GM19397 (cell line): ENCODE results near the gene CST6.

Experiments used
- ATAC-seq: cut with Tn5 transposase; IDR thresholded peaks from one replicate; pipeline ENCODE4 v1.9.1; 2021; ENCODE audit warnings: mild to moderate bottlenecking, moderate library complexity; ENCODE audit not compliant: unreplicated experiment

The CST6 gene

DNA sequence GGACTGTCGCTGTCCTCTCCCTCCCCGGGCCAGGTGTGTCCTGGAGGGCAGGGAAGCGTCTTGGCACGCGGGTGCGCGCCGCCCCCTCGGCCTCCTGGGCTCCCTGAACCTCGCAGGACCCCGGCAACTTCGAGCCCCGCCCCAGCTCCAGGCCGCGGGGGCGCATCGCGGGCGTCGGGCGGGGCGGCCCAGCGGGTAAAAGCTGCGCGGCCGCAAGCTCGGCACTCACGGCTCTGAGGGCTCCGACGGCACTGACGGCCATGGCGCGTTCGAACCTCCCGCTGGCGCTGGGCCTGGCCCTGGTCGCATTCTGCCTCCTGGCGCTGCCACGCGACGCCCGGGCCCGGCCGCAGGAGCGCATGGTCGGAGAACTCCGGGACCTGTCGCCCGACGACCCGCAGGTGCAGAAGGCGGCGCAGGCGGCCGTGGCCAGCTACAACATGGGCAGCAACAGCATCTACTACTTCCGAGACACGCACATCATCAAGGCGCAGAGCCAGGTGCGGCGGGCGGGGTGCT lies at the start of gene CST6:
CST6 (plus strand) TSS at position 224 of the 519 bp plus-strand sequence; CDS start at position 261, 37 bp downstream.
- ATAC-seq: no peak

GRCh38 chr11:65962141-65962564 lies 49.7 kb upstream of the CST6 start:
- no peak for ATAC-seq

GRCh38 chr11:65964906-65965305 lies 46.9 kb upstream of the CST6 start:
- no peak for ATAC-seq

DNA sequence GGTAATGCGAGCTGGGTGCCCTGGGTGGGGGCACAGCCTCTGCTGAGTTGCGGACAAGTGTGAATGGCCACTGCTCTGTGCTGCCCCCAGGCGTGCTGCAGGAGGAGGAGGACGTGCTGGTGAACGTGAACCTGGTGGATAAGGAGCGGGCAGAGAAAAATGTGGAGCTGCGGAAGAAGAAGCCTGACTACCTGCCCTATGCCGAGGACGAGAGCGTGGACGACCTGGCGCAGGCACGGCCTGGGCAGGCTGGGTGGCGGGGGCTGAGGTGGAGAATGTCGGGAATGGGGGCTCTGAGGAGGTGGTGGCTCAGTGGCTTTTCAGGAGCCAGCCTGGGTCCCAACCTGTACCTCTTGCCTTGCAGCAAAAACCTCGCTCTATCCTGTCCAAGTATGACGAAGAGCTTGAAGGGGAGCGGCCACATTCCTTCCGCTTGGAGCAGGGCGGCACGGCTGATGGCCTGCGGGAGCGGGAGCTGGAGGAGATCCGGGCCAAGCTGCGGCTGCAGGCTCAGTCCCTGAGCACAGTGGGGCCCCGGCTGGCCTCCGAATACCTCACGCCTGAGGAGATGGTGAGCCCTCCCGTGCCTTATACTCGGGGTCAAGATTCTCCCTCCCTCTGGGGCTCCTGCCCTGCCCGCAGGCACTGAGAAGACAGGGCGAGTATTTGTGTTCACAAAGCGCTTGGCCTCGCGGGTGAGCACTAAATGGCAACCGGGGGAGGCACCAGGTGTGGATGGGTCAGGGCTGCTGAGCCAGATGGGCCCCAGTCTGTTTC lies 45.6 kb upstream of the CST6 start:
- ATAC-seq: no peak

DNA sequence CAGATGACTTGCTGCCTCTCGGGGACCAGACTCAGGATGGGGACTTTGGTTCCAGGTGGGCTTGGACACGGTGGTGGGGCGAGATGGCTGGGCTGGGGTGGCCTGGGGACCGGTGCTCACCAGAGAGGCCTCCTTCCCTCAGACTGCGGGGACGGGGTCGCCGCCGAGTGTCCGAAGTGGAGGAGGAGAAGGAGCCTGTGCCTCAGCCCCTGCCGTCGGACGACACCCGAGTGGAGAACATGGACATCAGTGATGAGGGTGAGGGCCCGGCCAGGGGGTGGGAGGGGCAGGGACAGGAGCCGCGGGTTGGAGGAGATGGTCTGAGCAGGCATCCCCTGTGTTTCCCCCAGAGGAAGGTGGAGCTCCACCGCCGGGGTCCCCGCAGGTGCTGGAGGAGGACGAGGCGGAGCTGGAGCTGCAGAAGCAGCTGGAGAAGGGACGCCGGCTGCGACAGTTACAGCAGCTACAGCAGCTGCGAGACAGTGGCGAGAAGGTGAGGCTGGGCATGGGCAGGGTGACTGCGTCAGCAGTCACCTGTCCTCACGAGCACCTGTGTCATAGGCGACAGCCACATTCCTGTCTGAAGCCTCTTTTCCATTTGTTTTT lies 44.4 kb upstream of the CST6 start:
- no peak for ATAC-seq

DNA sequence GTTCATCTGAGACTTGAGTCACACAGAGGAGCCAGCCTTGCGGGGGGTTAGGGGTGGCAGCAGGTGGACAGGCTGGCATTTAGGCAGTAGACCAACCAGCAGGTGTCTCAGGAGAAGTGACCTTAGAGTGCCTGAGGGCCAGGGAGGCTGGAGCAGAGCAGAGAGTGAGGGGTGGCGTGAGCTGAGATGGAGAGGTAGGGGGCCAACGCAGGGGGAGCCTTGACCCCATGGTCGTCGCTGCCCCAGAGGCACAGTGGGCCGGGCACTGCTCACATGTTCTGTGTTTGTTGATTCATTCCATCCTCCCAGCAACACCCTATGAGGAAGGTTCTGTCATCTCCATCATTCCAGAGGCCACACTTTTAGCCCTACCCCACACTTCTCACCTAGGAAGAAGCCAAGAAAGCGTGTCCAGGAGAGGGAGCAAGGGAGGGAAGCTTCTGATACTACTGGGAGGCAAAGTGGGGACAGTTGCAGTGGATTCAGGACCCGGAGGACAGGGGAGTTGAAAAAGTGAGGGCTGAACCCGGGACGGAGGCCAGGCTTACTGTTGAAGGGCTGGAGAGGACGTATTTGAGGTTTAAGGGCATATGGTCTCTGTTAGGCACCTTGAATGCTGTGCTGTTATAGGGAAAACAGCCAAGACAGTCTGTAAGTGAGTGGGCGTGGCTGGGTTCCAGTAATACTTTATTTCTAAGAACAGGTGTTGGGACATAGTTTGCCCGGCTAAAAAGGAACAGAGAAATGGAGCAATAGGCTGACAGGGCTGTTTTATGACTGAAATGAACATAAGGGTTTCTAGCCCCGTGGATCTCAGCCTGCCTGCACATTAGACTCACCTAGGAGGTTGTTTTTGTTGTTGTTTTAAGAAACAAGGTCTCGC lies 43.0 kb upstream of the CST6 start:
- no peak for ATAC-seq

DNA sequence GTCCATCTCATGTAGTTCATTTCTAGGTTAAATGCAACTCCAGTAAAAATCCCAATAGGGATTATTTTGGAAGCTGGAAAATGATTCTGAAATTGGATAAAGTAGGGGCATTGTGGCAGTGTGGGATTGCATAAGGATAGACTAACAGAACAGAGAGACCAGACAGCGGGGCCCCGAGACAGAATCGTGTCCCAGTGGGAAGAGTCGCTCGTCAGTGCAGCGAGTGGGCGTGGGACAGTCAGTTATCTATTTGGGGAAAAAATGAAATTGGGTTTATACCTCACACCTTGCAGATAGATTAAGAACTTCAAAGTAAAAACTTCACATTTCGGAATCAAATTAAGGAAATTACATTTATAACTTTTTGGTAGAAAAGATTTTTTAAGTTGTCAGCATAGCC lies 39.7 kb upstream of the CST6 start:
- no peak for ATAC-seq

DNA sequence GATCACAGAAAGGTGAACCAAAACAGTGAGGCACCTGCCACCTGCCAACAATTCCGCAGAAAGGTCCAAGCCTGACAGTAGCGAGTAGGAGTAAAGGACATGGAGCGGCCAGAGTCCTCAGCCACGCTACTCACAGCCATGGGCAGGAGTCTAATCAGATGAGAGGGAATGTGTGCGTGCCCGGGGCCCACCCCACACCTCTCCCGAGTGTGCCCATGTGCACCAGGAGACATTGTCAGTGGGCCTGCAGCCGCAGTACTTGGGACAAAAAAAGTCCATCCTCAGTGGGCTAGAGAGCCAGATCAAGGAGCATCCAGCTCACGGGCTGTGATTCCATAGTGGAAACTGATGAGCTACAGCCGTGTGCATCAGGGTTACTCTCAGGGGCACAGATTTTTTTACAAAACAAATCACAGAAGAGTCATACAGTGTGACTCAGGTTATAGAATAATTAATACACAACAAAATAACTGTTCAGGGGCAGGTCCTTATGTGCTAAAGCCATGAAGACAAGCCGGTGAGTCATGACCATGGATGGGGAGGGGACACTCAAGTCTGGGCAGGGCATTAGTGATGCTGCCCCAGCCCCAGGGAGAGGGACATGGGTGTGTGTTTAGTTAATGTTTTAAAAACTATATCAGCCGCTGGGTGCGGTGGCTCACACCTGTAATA lies 38.2 kb upstream of the CST6 start:
- no peak for ATAC-seq

GRCh38 chr11:65975771-65976170 lies 36.0 kb upstream of the CST6 start:
- ATAC-seq: no peak

- ATAC-seq: no peak
Measured at GRCh38 chr11:65976216-65977176, 35.3 kb upstream of the CST6 start.

DNA sequence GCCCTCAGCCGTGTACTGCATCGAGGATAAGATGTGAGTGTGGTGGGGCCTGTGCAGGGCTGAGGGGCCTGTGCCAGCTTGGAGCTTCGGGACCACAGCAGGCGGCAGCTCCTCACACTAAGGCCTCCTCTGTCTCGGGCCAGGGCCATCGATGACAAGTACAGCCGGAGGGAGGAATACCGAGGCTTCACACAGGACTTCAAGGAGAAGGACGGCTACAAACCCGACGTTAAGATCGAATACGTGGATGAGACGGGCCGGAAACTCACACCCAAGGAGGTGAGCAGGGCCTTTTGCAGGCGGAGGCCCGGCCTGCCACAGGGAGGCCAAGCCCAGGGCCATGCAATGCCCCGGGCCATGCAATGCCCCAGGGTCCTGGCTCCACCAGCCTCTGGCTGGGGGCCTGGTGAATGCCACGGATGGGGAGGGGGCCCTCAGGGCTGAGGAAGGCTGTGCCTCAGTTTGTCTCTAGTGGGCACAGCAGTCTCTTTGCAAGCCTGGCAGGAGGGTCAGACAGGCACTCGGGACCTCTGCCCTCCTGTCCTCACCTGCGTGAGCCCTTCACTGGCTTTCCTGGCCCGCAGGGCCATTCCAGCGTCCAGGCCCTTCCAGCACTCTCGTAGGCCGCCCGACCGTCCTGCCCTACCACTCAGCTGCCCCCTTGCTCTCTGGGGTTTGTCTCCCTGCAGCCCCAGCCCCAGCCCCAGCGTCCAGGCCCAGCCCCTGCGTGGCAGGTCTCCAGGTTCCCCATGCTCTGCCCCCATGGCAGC lies 34.0 kb upstream of the CST6 start:
- no peak for ATAC-seq

GRCh38 chr11:65978391-65979238 lies 33.2 kb upstream of the CST6 start:
- ATAC-seq: no peak

DNA sequence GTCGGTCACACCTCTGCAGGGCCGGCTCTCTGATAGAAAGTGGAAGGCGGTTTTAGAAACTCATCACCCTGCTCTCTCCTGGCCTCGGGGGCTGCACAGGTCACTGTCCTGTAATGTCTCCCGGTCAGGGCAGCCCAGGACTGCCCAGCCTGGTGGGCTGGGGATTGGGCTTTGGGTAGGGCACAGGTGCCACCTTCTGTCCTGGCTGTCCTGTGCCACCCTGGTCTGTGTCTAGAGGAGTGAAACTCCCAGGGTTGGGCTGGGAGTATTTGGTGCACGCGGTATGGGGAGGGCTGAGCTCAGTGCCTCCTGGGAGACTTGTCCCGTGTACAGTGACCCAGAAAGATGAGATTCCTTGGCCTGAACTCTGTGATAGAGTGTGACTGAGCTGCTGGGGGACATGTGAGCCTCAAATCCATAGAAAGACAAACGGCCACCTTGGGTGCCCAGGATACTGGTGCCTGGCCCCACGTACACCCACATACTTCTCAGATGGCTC lies 32.5 kb upstream of the CST6 start:
- no peak for ATAC-seq

GRCh38 chr11:65981101-65981740 lies 30.6 kb upstream of the CST6 start:
- no peak for ATAC-seq

DNA sequence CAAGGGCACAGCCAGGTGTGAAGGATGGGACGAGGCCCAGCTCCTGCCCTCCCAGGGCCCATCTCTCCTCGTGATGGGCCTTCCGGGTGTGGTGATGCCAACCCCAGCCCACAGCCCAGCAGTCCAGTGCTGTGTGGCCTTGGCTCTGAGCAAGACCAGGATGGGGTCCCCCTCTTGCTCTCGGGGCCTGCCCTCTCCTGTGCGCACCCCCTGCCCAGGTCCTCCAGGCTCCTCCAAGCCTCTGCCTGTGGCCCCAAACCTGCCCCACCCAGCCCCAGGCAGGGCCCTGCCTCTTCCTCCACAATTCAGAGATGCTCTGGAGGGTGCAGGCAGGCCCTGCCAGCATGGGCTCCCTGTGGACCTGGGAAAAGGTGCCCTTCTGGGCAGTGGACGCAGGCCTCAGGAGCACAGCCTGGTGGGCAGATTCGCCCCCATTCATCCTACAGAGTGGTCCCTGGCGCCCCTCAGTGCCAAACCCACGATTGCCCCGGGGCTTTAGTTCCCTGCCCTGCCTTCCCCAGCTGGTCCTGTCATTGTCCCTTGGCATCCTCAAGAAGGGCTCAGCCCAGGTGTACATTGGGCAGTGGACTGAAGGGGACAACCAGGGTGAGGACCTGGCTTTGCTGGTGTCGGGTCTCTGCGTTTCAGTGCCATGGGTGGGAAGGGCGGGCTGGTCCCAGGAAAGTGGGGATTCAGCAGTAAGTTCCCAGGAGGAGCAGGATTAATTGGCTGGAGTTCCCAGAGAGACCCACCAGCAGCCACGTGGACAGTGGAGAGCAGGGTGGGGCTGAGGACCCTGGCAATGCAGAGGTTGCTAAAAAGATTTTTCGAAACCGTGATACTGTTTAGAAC lies 29.6 kb upstream of the CST6 start:
- ATAC-seq: no peak

- no peak for ATAC-seq
Measured at GRCh38 chr11:65982824-65983588, 28.8 kb upstream of the CST6 start.
